ENCODE data around the gene FCMR. TPM values are rescaled to one million over a fixed set of nuclear protein-coding genes. Genes with fewer than 3 reads are reported as not detected.

Gene FCMR
- total RNA-seq, 1 donor from 2014 or later = 3.3 TPM

DNA sequence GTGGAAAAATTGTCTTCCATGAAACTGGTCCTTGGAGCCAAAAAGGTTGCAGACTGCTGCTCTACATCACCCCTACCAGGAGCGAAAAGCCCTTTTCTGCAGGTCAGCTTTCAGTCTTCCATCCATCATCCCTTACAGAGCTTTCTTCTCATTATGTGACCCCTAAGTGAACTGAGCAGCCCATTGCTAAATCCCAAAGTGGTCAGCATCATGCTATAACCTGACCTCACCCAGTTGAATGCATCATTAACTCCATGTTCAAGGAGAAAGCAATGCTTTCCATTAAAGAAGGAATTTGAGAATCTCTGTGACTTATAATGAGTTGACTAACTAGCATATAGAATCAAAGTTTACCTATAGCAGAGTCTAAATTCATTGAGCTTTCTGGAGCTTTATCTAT is 34.9 kb downstream of the FCMR start:
- no peak for DNase-seq
- Histone ChIP-seq H3K27ac (replicated peaks) (no peak overlapping the region), H3K27me3 (ENCODE audit: low read depth) (peaks cover 20% of the 10 kb centered on the region), H3K9me3 (replicated peaks) (no peaks in the 10 kb centered on the region), H3K4me1 (peaks cover 11% of the 10 kb centered on the region), H3K4me3 (no peak overlapping the region), H3K36me3 (no peaks in the 10 kb centered on the region)
- intact Hi-C loops (cut with micrococcal nuclease) = no loop called here
- no peak for TF ChIP-seq CTCF (IDR thresholded peaks at IDR 0.05; ENCODE audit: borderline replicate concordance)

DNA sequence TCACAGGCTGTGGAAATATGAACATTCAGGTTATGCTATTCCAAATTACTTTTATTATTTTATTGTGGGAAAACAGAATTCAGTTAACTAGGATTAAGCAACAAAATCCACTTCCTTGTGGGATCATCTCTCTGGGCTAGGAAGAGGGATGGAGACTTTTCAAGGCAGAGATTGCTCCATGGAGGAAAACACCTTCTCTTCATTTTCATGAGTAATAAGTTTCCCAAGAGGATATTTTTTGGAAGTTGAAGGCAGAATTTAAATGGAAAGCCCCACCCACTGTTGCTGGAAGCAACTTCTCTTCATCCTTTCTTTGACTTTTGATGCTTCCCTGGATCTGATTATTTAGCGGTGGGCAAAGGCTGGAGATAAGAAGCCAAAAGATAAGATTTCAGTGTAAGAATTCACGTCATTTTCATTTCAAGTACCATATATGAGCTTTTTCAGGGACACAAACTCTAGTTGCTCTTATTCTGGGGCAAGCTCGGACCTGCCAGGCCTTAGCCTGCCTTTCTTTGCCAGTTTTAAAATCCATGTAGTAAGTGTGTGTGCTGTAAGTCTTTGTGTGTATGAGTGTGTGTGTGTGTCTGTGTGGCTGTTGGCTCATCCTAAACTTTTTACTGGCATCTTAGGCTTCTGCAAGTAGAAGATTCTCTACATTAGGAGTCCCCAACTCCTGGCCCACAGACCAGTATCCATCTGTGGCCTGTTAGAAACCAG is 36.2 kb downstream of the FCMR start:
- DNase-seq = no peak
- intact Hi-C loops (cut with micrococcal nuclease) = no loop called here
- Histone ChIP-seq H3K27ac (replicated peaks) (no peak overlapping the region), H3K36me3 (no peaks in the 10 kb centered on the region), H3K27me3 (ENCODE audit: low read depth) (peaks cover 17% of the 10 kb centered on the region), H3K4me1 (peaks cover 4% of the 10 kb centered on the region), H3K9me3 (replicated peaks) (no peaks in the 10 kb centered on the region), H3K4me3 (no peak overlapping the region)
- TF ChIP-seq CTCF (IDR thresholded peaks at IDR 0.05; ENCODE audit: borderline replicate concordance) = no peak

GRCh38 chr1:206883876-206884275 is 37.9 kb downstream of the FCMR start:
- H3K27ac ChIP-seq (replicated peaks) = no peak overlapping the region
- TF ChIP-seq CTCF (IDR thresholded peaks at IDR 0.05; ENCODE audit: borderline replicate concordance) = no peak
- no peaks in the 10 kb centered on the region for H3K36me3 ChIP-seq
- no peak overlapping the region for H3K4me3 ChIP-seq
- H3K4me1 ChIP-seq = no peaks in the 10 kb centered on the region
- intact Hi-C loops (cut with micrococcal nuclease) = no loop called here
- peaks cover 8% of the 10 kb centered on the region for H3K9me3 ChIP-seq (replicated peaks)
- no peak for DNase-seq
- peaks cover 17% of the 10 kb centered on the region for H3K27me3 ChIP-seq (ENCODE audit: low read depth)

DNA sequence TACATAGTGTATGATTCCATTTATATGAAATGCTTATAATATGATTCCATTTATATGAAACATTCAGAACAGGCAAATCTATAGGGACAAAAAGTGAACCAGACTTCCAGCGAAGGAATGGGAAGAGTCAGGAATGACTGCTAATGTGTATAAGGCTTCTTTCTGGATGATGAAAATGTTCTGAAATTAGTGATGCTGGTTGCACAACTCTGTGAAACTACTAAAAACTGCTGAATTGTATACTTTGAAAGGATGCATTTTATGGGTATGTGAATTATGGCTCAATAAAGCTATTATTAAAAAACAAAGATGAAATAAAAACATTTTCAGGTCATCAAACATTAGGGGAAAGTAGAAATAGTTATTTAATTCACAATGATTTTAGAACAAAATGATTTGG is 38.6 kb downstream of the FCMR start:
- Histone ChIP-seq H3K36me3 (no peaks in the 10 kb centered on the region), H3K4me3 (no peak overlapping the region), H3K27me3 (ENCODE audit: low read depth) (peaks cover 17% of the 10 kb centered on the region), H3K27ac (replicated peaks) (no peak overlapping the region), H3K4me1 (no peaks in the 10 kb centered on the region), H3K9me3 (replicated peaks) (peaks cover 15% of the 10 kb centered on the region)
- DNase-seq = no peak
- intact Hi-C loops (cut with micrococcal nuclease) = no loop called here
- no peak for TF ChIP-seq CTCF (IDR thresholded peaks at IDR 0.05; ENCODE audit: borderline replicate concordance)

DNA sequence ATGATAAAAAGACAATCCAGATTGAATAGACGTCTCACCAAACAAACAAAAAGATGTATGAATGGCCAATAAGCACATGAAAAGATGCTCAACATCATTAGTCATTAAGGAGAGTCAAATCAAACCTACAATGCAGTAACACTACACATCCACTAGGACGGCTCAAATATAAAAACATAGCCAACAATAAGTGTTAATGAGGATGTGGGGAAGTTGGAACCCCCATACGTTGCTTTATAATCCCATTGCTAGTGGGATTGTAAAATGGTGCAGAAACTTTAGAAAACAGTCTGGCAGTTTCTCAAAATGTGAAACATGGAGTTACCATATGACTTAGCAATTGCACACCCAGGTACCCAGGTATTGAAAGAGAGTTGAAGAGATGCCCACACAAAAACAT is 39.2 kb downstream of the FCMR start:
- H3K9me3 ChIP-seq (replicated peaks) = peaks cover 21% of the 10 kb centered on the region
- intact Hi-C loops (cut with micrococcal nuclease) = no loop called here
- no peaks in the 10 kb centered on the region for H3K36me3 ChIP-seq
- no peak for TF ChIP-seq CTCF (IDR thresholded peaks at IDR 0.05; ENCODE audit: borderline replicate concordance)
- no peak for DNase-seq
- no peak overlapping the region for H3K27ac ChIP-seq (replicated peaks)
- H3K27me3 ChIP-seq (ENCODE audit: low read depth) = peaks cover 17% of the 10 kb centered on the region
- H3K4me3 ChIP-seq = no peak overlapping the region
- no peaks in the 10 kb centered on the region for H3K4me1 ChIP-seq
